SK-N-MC (cell line): ENCODE data around the gene MPRIP.

Experiments
- EZH2 ChIP-seq: fragments of 200-600 bp; sonication (generic); IDR thresholded peaks from one replicate; pipeline ENCODE4 v1.6.1; 2017; ENCODE audit warnings: antibody characterized with exemption
- POLR2AphosphoS5 ChIP-seq: IDR thresholded peaks from 2 replicates; pipeline ENCODE4 v1.6.1; 2012; ENCODE audit warnings: mild to moderate bottlenecking, low read depth, low read length, borderline replicate concordance

- TF ChIP-seq EZH2 (no peak), POLR2AphosphoS5 (no peak)
Measured at GRCh38 chr17:17028059-17028877, 14.0 kb upstream of the MPRIP start.
